ENCODE results near the gene MAGI2.

Gene MAGI2

DNA sequence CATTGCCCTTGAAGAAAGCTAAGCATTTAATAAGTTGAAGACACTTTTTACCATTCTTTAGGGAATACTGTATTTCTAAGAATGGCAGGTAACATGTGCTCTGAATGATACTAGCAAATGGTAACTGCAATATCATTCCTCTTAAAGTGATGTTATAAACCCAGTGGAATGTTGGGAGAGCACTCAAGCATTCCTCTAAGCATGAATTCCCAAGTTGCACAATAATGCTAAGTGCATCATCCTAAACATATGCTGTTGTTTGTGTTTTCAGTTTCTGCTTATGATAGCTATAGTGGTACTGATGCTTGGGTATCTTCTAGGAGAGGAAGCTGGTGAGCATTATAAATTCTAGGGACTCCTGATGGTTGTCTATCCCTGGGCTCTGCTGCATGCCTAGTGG, 980.9 kb downstream of the MAGI2 start:
- DNase-seq = peak; percentile 62

DNA sequence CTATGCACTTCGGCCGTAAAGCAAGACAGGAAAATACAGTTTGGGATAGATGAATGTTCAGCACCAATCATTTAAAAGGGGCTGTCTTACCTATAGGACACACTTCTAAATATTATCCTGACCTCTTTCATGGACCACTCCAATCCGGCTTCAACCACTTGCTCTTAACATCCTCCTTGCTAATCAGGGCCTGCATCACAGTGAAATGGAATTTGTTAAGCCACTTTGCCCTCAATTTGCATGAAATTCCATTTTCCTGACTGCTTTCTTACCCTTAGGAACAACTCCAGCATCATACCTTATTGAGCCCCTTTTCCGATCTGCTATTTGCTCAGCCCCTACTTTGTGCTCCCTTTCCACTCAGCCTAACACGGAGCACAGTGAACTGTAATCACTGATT, 987.6 kb downstream of the MAGI2 start:
- DNase-seq = no peak

DNA sequence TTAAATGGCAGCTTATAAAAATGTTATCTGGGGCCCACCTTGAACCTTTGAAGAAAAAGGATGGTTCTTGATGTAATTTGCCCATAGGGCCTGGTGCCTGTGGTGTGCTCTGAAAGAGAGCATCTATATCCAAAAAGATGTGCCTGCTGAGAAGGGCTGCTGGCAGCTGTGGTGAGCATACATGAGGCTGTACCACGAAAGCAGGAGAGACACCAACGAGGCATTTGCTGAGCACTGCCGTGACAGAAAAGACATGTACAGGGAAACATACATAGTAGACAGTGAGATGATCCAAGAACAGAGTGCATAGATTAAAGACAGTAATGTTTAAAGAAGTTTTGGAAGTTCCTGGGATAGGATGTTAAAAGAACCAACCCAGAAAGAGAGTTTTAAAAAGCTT, 990.4 kb downstream of the MAGI2 start:
- DNase-seq = no peak

DNA sequence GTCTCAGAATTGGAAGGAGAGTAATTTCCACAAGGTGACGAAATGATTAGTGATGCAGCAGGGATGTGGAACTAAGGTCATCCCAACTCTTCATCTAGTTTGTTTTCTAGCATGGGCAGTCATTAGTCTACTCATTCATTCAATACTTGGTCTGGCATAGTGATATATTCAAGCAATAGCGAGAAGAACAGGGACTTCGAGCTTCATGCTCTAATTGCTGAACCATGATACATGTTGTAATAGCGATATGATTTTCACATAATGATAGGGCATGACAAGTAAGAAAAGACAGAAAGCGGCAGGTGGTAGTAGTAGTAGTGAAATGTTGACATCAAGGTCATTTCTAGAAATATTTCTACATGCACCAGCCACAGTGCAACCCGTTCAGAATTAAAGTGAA, 1002.8 kb downstream of the MAGI2 start:
- DNase-seq = no peak

DNA sequence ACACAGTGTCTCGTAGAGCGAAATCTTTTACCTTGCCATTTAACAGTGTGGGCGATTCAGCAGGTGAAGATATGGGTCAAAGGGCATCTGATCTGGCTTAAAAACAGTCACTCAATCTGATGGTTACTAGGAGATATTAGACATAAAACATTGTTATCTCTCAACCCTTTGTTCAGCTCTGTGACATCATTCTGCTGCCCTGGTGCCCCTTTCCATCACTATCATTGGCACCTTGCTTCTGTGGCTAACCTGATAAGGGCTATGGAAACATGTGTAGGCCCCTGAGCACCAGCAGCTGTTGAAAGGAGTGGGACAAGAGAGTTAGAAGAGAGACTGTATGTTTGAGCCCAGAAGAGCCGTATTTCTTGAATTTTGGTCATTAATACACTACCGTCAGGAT, 1004.6 kb downstream of the MAGI2 start:
- DNase-seq = no peak

DNA sequence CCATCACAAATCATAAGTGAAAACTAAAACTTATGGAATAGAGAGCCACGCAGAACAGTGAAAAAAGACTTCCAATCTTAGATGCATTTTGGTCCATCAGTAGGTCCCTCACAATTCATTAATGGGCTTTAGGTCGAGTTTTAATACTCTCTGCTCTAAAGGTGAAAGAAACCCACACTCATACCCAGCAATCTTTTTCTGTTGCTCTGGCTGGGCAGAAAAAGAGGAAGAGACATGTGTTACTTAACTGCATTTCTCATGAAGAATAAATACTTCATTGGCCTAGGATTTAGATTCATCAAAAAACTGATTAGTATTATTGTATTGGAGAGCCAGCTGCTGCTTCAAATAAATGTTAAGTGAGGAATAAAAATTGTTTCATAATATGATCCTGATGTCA, 1009.2 kb downstream of the MAGI2 start:
- DNase-seq = no peak

DNA sequence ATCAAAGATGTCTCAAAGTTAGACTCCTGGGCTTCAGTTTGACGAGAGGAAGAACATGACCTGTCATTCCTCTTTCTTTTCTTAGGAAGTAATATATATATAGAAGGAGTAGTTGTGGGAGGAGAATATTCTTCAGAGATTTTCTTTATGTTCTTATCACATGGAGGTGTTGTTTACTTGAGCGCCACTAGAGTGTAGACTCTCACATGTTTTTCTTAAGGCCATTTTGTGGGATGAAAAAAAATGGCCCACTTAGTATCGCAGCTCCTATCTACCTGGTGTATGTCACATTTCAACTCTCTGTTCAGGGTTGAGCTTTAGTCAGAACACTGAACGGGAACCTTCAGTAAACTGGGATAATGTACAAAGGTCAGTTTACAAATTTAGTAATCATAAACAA, 1009.7 kb downstream of the MAGI2 start:
- DNase-seq = no peak

DNA sequence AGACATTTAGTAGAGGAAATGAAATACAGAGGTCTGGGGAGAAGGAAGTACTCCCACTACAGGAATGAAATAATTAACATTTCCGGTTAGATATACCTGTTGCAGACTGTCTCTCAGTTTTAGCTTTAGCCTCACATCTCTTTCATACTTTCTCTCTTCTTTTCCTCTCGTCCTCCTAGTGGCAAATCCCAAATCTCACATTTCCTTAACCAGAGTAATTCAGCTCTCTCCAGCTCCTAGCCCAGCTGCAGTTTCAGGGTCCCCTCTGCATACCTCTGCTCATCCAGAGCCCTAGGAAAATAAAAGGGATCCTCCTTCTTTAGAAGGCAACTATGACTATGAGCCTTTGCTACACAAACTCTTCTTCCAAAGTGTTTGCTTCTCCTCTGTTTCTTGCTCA, 1011.7 kb downstream of the MAGI2 start:
- DNase-seq = no peak

DNA sequence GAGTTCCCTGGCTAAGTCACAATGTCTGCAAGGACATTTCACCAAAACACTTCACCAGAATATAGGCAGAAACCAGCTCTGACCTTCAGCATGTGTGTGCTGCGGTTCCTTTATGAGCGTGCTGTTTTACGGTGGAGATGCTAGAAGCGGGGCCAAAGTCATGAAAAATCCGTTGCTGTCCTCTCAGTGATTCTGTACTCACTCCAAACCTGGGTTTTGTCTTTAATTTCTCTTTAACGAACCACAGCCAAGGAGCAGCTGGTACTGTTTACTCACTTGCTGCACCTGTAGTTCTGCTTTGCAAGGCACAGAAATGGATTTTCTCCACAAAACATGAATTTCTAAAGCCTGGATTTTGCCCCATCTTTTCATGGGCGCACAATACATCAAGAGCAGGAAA, 1015.0 kb downstream of the MAGI2 start:
- DNase-seq = no peak

DNA sequence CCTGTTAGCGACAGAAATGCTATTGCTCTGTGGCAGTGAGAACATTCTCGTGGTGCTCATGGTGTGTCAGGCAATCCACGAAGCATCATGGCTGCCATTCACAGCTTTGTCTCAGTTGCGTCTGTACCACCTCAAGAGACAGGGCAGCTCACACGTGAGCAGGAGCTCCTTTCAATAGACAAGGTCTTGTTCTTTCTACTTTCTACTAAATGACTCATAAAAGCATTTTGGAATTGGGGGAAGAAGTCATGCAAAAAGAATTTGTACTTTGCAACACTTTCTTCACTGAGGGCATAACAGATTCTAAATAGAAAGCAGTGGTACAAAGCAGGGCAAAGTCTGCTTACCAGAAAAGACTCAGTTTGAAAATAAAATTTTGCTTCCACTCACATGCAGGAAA, 1016.3 kb downstream of the MAGI2 start:
- peak; percentile 71 for DNase-seq

DNA sequence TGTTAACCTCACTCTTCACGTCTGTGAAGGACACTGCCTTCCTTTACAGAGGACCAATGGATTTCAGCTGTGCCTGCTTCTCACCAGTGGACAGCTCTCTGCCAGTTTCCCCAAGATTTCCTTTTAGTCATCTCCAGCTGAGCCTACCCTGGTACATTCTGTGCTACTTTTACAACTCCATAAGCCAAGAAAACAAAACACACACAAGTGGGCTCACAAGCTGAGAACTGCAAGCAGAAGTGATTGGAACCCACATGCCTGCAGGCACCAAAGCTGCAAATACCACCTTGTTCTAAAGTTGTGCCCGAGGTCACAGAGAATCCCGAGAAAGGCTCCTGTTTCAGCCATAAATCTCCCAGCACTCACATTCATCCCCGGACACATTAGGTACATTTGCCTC, 1018.1 kb downstream of the MAGI2 start:
- DNase-seq = no peak

DNA sequence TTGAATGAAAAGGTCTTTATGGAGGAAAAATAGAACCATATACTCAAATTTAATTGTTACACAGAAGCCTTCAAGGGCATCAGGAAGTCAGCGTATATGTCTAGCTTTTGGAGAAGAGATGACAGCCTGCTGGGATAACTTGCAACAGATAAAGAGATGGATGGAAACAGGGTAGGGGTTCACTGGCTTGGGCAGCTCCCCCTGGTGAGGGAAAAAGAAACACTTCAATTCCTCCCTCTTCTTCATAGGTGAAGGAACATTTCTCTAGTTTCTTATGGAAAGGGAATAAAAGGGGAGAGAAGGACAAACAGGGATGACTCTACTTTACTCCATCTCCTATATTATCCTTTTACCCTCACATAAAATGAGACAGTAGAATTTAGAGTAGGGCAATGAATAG, 1019.2 kb downstream of the MAGI2 start:
- no peak for DNase-seq

DNA sequence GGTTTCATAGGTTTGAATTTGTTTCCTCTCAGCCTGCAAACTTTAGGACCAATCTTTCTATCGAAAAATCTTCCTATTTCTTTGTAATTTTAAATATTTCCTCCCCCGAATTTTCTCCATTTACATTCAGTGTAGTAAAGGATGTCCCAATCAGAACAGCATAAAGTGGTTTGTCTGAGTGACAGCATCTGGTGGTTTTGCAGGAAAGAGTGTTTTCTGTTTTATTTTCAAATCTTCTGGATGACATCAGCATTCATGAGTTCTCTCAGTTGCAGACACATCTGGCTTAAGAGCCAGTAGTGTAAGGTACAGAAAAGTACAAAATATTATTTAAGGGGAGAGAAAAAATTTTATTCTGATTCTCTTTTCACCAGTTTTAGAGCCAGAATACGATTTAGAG, 1020.0 kb downstream of the MAGI2 start:
- DNase-seq = no peak

DNA sequence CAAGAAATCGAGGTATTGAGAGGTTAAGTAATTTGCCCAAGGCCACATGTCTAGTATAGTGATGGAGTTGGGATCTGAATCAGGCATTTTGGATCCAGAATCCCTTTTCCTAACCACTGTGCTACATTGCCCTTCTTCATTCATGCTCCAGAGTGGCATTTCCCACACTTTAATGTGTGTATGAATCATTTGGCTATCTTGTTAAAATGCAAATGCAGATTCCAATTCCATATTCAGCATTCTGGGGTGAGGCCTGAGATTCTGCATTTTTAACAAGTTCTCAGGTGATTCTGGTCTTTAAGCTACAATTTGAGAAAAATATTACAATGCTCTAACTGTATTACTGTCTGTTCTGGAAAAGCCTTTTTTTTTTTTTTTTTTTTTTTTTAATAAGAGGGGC, 1023.6 kb downstream of the MAGI2 start:
- no peak for DNase-seq

DNA sequence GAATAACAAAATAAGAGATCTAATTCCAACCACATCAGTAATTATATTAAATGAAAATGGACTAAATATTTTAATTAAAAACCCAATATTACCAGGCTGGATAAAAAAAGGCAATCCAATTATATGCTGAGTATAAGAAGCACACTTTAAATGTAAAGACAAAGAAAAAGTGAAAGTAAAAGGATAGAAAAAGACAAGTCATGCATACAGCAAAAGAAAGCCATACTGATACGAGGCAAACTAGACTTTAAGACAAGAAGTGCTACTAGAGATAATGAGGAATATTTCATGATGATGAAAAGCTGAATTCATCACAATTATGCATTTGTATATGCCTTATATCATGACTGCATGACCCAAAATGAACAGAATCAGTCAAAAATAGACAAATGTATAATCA, 1026.3 kb downstream of the MAGI2 start:
- no peak for DNase-seq

DNA sequence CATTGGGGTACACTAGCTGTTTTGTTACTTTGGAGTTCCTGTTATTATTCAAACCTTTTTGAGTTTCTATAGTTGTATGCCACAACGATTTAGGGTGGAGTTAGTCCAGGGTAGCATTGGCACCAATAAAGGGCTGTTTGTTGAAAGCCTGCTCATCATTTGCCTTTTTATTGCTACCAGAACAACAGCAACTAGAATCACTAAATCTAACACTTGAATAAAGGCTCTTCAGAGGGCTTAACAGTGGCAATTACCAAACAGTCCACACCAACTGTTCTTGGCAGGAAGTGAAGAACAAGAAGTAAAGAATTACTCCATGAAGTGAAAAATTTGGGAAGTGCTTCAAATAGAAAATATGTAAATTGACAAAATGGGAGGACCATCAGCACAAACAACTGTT, 1033.5 kb downstream of the MAGI2 start:
- DNase-seq = no peak

DNA sequence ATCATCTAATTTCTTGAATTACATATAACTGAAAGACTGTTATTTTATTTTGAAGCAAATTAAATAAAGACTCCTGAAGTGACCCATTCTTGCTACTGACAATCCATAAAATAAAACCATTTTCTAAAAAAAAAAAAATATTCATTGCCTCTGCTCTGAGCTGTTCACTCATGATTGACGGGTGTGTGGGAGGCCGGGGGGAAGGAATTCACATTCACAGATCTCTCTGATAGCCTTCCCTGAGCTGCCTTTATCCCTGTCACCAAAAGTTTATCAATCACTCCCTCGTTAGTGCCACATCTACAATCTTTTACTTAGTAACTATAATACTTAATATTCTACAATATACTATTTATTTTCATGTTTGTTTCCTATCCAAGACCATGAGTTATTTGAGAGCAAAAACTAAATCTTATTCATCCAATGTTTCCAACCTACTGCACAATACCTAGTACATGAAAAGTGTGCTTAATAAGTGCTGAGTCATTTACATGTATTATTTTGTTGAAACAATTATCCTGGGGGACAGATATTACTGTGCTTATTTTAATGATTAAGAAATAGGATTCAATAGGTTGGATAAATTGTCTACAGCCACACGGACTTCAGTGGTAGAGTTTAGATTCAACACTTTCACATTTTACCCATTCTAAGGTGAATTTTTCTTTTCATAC, 1036.2 kb downstream of the MAGI2 start:
- no peak for DNase-seq

DNA sequence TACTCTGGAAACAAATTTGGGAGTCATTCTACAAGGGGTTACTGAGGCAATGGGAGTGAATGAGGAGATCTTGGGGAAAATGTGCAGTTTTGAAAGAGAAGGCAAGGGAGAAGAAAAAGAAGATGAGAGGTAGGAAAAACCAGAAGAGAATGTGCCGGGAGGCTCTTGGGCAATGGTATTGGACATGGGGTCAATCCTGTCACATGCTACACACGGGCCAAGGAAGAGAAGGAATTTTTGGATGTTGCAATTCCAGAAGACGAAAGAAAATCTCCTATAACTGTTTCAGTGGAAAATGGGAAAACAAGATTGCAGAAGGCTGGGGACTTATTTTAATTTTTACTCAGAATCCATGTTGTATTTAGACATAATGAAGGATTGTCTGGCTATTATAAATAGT, 1039.9 kb downstream of the MAGI2 start:
- DNase-seq = no peak

DNA sequence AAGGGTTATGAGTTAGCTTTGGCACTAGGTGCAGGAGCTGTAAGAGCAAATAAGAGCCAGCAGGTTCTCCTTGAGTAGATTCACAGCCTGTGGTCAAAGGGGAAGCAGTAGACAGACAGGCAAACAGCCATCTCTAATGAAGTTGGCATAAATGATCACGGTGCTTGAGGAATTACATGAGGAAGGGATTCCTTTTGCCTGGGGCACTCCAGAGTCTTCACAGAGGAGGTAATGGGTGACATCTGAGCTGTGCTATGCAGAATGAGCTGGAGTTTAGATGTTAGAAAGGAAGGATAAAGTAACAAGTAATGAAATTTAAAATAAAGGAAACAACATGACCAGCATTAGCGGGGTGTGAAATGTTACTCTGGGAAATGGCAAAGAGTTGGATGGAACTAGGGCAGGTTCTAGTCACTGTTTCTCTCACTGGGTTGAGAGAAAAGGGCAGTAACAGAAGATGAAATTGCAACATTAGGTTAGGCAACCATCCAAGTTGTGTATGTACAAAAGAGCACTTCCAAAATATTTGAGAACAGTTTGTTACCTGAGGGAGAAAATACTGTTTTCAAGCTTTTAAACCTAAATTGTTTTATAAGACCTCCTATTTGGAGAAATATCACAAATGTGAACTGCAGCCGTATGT, 1041.1 kb downstream of the MAGI2 start:
- DNase-seq = no peak

DNA sequence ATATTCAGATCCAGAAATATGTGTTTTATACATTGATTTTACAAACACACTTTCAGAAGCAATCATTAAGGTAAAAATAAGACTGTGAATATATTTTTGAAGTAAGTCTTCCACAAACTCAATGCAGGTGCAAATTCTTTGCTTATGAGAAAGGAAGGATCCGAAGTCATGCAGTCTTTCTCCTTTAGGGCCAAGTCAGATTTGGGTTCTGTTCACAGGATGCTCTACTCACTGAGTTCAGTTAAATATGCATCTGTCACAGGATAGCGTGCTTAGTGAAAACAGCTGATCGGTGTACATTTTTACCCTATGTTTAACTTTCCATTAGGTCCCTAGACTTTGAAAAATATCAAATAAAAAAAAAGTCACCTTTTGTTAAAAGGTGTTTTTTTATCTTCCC, 1046.4 kb downstream of the MAGI2 start:
- DNase-seq = no peak

DNA sequence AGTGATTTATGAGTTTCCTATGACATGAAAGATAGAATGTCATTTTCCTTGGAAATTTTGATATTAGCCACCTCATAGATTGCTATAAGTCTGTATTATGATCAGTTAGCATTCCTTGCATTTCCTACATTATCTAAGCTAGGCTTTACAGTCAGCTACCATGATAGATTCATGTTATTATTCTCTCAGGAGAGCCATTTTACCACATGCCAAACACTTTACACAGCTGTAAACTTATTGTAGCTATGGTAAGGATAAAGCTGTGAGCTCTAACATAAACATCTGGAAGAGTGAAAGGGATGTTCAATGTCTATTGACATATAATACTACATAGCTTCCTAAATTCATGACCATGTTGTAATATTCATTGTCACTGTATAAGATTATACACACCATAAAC, 1046.9 kb downstream of the MAGI2 start:
- peak; percentile 4 for DNase-seq

DNA sequence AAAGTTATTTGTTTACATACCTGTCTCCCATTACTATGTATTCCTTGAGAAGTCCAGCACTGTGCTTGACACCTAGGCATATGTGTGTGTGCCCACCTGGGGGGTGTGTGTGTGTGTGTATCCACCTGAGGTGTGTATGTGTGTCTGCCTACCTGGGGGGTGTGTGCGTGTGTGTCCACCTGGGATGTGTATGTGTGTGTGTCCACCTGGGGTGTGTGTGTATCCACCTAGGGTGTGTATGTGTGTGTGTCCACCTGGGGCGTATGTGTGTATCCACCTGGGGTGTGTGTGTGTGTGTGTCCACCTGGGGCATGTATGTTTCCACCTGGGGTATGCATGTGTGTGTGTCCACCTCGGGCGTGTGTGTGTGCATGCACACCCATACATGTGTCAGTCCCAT, 1051.4 kb downstream of the MAGI2 start:
- DNase-seq = no peak

DNA sequence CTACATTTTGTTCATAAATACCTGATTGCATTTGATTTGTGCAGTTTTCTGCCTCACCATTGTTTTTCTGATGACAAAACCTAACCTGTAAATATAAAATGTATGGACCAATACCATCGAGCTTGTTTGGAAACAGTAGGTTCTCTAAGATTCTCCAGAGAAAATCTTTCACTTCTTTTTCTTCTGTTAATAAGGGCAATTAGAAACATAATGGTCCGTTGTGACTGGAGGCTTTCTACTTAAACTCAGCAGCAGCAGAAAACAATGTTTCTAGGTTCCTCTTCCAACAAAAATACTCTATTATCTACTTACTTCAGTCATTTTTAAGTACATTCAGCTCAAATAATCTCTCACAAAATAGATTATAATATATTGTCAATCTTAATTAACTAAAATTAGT, 1053.4 kb downstream of the MAGI2 start:
- DNase-seq = no peak

DNA sequence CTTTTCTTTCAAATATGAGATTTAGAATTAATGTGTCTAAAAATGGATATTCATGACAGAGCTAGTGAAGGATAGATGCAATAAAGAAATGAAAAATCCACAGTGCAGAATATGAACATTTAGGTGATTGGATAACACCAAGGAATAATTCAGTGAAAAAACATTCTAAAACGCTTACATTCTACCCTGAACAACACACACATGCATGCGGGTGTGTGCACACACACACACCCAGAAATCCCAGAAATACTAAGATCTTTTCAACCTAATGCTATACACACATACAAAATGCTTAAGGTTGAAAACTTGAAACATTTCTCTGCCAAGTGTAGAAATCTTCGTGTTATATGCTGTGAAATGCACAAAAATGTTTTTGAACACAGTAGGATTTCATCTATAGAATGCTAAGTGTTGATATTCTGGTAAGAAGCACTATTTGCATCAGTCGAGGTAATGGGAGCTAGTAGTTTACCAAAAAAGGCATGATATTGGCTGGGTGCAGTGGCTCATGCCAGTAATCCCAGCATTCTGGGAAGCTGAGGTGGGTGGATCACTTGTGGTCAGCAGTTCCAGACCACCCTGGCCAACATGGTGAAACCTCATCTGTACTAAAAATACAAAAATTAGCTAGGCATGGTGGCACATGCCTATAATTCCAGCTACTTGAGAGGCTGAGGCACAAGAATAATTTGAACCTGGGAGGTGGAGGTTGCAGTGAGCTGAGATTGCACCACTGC, 1054.3 kb downstream of the MAGI2 start:
- peak; percentile 63 for DNase-seq

Data from fibroblast of skin of back (primary cell).